ENCODE results near the gene RPTOR.

Gene RPTOR

GRCh38 chr17:80805032-80805751 lies 260.6 kb downstream of the RPTOR start:
- TF ChIP-seq KLF1 (tag by site-specific recombination; IDR thresholded peaks at IDR 0.05) (no peak), ZBTB44 (tag by site-specific recombination; IDR thresholded peaks at IDR 0.05) (no peak), ZNF549 (tag by site-specific recombination; IDR thresholded peaks at IDR 0.05) (no peak), ZNF707 (tag by site-specific recombination; IDR thresholded peaks at IDR 0.05) (no peak), ZNF133 (tag by site-specific recombination; IDR thresholded peaks at IDR 0.05) (no peak), ZSCAN4 (tag by site-specific recombination; IDR thresholded peaks at IDR 0.05) (no peak), KLF8 (tag by site-specific recombination; IDR thresholded peaks at IDR 0.05) (no peak), ZNF239 (tag by site-specific recombination; IDR thresholded peaks at IDR 0.05) (no peak), SCRT1 (tag by site-specific recombination; IDR thresholded peaks at IDR 0.05; ENCODE audit: borderline replicate concordance) (no peak), ZNF48 (tag by site-specific recombination; IDR thresholded peaks at IDR 0.05) (no peak), ZNF157 (tag by site-specific recombination; IDR thresholded peaks at IDR 0.05) (no peak), ZBTB7A (tag by site-specific recombination; IDR thresholded peaks at IDR 0.05; ENCODE audit: low read depth) (no peak), HOXA7 (CRISPR knock-in tag; IDR thresholded peaks at IDR 0.05; ENCODE audit: borderline replicate concordance) (no peak), ELK4 (IDR thresholded peaks at IDR 0.05; ENCODE audit: borderline replicate concordance, low read depth, low read length) (no peak), ZNF488 (tag by site-specific recombination; IDR thresholded peaks at IDR 0.05) (no peak), ZNF658 (tag by site-specific recombination; IDR thresholded peaks at IDR 0.05) (no peak), SALL2 (tag by site-specific recombination; IDR thresholded peaks at IDR 0.05; ENCODE audit: borderline replicate concordance) (no peak), ZNF785 (tag by site-specific recombination; IDR thresholded peaks at IDR 0.05) (no peak)
- Histone ChIP-seq H3K4me1 (ENCODE audit: control insufficient read depth, insufficient read depth, low read length) (no peaks in the 10 kb centered on the region), H3K27ac (ENCODE audit: extremely low read depth, low read depth, low read length) (no peak overlapping the region), H3K9me3 (ENCODE audit: control insufficient read depth, insufficient read depth, low read depth, low read length) (no peaks in the 10 kb centered on the region), H3K36me3 (ENCODE audit: control insufficient read depth in 2 of 2, insufficient read depth in 1 of 2, low read length in 2 of 2) (no peaks in the 10 kb centered on the region; a peak in 1 of 3 replicates), H3K4me3 (ENCODE audit: low read depth, low read length) (no peak overlapping the region)
- ChIA-PET POLR2A (no interaction called here), CTCF (no interaction called here)

GRCh38 chr17:80807014-80807413 lies 262.4 kb downstream of the RPTOR start:
- POLR2A ChIA-PET = no interaction called here
- Histone ChIP-seq H3K36me3 (ENCODE audit: control insufficient read depth in 2 of 2, insufficient read depth in 1 of 2, low read length in 2 of 2) (peaks cover 0 to 9% of the 10 kb centered on the region in 2 experiments; a peak in 2 of 3 replicates), H3K4me1 (ENCODE audit: control insufficient read depth, insufficient read depth, low read length) (no peaks in the 10 kb centered on the region), H3K9me3 (ENCODE audit: control insufficient read depth, insufficient read depth, low read depth, low read length) (no peaks in the 10 kb centered on the region), H3K27ac (ENCODE audit: extremely low read depth, low read depth, low read length) (no peak overlapping the region), H3K4me3 (ENCODE audit: low read depth, low read length) (no peak overlapping the region)
- CTCF ChIA-PET = interaction anchor here (0.9 kb wide), 1 partner anchor 442 kb away, joined by 3 read pairs; no protein-coding TSS in a partner anchor
- no peak for TF ChIP-seq ZNF791 (tag by site-specific recombination; IDR thresholded peaks at IDR 0.05)
- no peak for TF ChIP-seq SP2 (tag by site-specific recombination; IDR thresholded peaks at IDR 0.05)
- TF ChIP-seq CTCF (tag by site-specific recombination; IDR thresholded peaks at IDR 0.05) = no peak
- no peak for TF ChIP-seq GLIS2 (tag by site-specific recombination; IDR thresholded peaks at IDR 0.05)
- TF ChIP-seq ZFP37 (tag by site-specific recombination; IDR thresholded peaks at IDR 0.05) = no peak
- TF ChIP-seq WT1 (tag by site-specific recombination; IDR thresholded peaks at IDR 0.05) = no peak
- no peak for TF ChIP-seq ZNF629 (tag by site-specific recombination; IDR thresholded peaks at IDR 0.05)
- no peak for TF ChIP-seq ZNF585B (tag by site-specific recombination; IDR thresholded peaks at IDR 0.05)
- no peak for TF ChIP-seq REPIN1 (tag by site-specific recombination; IDR thresholded peaks at IDR 0.05; ENCODE audit: low read depth)
- TF ChIP-seq KLF9 (tag by site-specific recombination; IDR thresholded peaks at IDR 0.05; ENCODE audit: low read depth) = no peak
